Choroid plexus epithelial cell (primary cell): Measurements from ENCODE around the gene PSME4.
A peak's percentile ranks its signal among the peaks of the same experiment; 100 is the strongest.

Experiments
- DNase-seq: peaks from one replicate; pipeline ENCODE4 v3.0.0-alpha.2; 2010; ENCODE audit warnings: low read depth
- H3K4me3 ChIP-seq: 2 replicates; pipeline ENCODE4 v1.5.1; 2011; ENCODE audit warnings: low read depth, mild to moderate bottlenecking, control low read depth, low read length, moderate library complexity
- TF ChIP-seq, protein P1 (sequence below): conservative IDR thresholded peaks from 2 replicates; pipeline ENCODE4 v1.5.1; 2011; ENCODE audit warnings: low read depth, mild to moderate bottlenecking, control low read depth, inconsistent platforms, low read length, moderate library complexity

PSME4 gene

GRCh38 chr2:53905396-53905795 lies 65.4 kb downstream of the PSME4 start:
- no peak overlapping the region for H3K4me3 ChIP-seq
- no peak for DNase-seq
- TF ChIP-seq, protein P1, sequence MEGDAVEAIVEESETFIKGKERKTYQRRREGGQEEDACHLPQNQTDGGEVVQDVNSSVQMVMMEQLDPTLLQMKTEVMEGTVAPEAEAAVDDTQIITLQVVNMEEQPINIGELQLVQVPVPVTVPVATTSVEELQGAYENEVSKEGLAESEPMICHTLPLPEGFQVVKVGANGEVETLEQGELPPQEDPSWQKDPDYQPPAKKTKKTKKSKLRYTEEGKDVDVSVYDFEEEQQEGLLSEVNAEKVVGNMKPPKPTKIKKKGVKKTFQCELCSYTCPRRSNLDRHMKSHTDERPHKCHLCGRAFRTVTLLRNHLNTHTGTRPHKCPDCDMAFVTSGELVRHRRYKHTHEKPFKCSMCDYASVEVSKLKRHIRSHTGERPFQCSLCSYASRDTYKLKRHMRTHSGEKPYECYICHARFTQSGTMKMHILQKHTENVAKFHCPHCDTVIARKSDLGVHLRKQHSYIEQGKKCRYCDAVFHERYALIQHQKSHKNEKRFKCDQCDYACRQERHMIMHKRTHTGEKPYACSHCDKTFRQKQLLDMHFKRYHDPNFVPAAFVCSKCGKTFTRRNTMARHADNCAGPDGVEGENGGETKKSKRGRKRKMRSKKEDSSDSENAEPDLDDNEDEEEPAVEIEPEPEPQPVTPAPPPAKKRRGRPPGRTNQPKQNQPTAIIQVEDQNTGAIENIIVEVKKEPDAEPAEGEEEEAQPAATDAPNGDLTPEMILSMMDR: no peak

DNA sequence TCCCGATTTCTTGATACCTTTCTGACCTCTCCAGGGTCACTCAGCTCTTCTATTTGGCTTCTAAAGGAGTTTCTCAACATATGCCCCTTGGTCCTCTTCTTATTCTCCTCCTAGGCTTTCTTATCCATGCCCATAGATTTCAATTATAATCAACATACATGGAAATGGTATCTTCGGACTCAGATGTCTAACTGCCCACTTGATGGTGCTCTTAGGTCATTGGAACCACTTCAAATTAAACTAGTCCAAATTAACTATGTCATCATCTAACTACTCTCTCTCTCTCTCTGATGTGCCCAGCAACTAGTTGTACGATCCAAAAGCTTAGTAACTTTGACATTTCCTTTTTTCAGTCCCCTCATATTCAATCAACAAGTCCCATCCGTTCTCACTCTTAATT lies 67.8 kb downstream of the PSME4 start:
- peak; percentile 5 for DNase-seq
- TF ChIP-seq, protein P1: no peak
- no peak overlapping the region for H3K4me3 ChIP-seq

- TF ChIP-seq, protein P1: no peak
- H3K4me3 ChIP-seq: no peak overlapping the region
- DNase-seq: no peak
Measured at GRCh38 chr2:53901192-53901591, 69.6 kb downstream of the PSME4 start.

DNA sequence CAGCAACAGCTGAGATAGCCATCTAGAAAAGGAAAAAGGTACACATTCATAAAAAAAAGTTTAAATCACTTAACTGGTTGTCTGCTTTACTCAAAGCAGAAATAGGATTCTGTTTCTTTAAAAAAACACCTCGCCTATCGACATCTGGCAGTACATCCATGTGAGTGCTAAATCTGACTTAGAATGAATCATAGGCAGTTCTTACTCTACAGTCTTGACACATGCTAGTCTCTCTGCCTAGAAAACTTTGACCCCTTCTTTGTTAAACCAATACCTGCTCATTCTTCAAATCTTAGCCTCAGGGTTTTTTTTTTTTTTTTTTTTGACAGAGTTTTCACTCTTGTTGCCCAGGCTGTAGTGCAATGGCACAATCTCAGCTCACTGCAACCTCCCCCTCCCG lies 73.9 kb downstream of the PSME4 start:
- peak; percentile 80 for DNase-seq
- TF ChIP-seq, protein P1: no peak
- no peak overlapping the region for H3K4me3 ChIP-seq

GRCh38 chr2:53886406-53887280 lies 84.2 kb downstream of the PSME4 start:
- TF ChIP-seq, protein P1: no peak
- H3K4me3 ChIP-seq: no peak overlapping the region
- DNase-seq: no peak

DNA sequence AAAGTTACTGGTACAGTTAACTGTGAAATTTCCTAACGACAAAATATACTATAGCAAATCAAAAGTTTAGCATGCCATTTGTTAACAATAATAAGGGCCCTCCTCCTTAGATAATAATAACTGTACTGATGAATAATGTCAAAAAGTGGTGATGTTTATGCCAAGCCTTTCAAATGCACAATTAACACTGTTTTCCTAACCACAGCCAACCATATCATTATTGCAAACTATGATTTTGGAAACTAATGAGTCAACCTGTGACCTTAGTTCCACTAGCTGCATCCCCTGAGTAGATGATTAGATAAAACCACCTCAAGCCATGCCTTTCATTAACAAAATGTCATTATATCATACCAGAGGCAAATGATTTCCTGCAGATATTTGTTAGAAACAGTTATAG lies 85.9 kb downstream of the PSME4 start:
- DNase-seq: no peak
- H3K4me3 ChIP-seq: no peak overlapping the region
- TF ChIP-seq, protein P1: no peak

- no peak for DNase-seq
- no peak overlapping the region for H3K4me3 ChIP-seq
- TF ChIP-seq, protein P1: no peak
Measured at GRCh38 chr2:53881986-53882385, 88.8 kb downstream of the PSME4 start.
